AG09319 (cell line): Measurements from ENCODE around the gene PGP.
"Not testable (repeated sequence)": the region's sequence is repeated elsewhere in the genome, so short reads cannot be mapped to it uniquely, and the experiment has no call there.

ENCODE experiments used
- DNase-seq: peaks from one replicate; pipeline ENCODE4 v3.0.0-alpha.2; 2010; ENCODE audit warnings: low read depth; ENCODE audit errors: extremely low read depth
- TF ChIP-seq, protein P1 (sequence below): IDR thresholded peaks from 2 replicates; pipeline ENCODE4 v1.5.1; 2011; ENCODE audit warnings: low read depth, mild to moderate bottlenecking, inconsistent platforms, low read length, moderate library complexity

PGP gene, protein sequence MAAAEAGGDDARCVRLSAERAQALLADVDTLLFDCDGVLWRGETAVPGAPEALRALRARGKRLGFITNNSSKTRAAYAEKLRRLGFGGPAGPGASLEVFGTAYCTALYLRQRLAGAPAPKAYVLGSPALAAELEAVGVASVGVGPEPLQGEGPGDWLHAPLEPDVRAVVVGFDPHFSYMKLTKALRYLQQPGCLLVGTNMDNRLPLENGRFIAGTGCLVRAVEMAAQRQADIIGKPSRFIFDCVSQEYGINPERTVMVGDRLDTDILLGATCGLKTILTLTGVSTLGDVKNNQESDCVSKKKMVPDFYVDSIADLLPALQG

DNA sequence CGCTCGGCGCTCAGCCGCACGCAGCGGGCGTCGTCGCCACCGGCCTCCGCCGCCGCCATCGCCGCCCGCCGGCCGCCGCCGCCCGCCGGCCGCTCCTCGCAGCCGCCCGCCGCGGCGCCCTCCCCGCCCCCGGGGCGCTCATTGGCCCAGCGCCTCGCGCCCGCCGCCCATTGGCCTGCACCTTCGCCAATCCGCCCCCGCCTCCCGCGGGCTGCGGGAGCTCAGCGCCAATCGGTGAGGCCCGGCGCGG, at the start of gene PGP:
Gene PGP, minus strand, starts transcription at position 122 of the 250 bp plus-strand sequence. Its CDS starts 63 bp downstream, at position 59.
- TF ChIP-seq, protein P1, sequence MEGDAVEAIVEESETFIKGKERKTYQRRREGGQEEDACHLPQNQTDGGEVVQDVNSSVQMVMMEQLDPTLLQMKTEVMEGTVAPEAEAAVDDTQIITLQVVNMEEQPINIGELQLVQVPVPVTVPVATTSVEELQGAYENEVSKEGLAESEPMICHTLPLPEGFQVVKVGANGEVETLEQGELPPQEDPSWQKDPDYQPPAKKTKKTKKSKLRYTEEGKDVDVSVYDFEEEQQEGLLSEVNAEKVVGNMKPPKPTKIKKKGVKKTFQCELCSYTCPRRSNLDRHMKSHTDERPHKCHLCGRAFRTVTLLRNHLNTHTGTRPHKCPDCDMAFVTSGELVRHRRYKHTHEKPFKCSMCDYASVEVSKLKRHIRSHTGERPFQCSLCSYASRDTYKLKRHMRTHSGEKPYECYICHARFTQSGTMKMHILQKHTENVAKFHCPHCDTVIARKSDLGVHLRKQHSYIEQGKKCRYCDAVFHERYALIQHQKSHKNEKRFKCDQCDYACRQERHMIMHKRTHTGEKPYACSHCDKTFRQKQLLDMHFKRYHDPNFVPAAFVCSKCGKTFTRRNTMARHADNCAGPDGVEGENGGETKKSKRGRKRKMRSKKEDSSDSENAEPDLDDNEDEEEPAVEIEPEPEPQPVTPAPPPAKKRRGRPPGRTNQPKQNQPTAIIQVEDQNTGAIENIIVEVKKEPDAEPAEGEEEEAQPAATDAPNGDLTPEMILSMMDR = no peak

DNA sequence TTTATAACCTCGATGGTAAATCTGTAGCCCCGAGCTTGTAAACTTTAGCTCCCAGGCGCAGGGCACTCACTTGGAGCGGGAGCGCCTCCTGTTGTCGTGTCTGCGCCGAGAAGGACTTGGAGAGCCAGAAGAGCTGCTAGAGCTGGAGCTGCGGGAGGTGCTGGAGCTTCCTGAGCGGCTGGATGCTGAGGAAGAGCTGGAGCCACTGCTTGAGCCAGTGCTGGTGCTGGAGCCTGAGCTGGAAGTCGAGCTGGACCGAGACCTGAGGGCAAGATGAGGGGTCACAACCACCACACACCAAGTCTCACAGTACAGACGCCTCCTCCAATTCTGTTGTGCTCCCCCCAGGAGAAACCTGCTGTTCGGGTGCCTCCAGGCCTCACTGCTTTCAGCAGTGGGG, 48.4 kb upstream of the PGP start:
- not testable (repeated sequence) for DNase-seq

More for the DNA sequence above, at the start of gene PGP:
- DNase-seq = no peak

DNA sequence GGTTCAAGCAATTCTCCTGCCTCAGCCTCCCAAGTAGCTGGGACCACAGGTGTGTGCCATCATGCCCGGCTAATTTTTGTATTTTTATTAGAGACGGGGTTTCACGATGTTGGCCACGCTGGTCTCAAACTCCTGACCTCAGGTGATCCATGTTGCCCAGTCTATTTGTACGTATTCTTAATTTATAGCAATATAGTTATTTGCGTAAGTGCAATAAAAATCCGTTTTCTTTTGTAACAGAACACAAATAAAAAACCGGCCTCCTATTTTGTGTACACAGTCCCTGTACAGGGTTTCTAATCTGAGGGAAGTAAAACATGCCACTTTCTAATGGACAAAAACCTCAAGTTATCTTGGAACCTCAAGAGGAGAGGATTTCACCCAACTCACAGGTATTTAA, 45.6 kb upstream of the PGP start:
- TF ChIP-seq, protein P1 = no peak
- no peak for DNase-seq

DNA sequence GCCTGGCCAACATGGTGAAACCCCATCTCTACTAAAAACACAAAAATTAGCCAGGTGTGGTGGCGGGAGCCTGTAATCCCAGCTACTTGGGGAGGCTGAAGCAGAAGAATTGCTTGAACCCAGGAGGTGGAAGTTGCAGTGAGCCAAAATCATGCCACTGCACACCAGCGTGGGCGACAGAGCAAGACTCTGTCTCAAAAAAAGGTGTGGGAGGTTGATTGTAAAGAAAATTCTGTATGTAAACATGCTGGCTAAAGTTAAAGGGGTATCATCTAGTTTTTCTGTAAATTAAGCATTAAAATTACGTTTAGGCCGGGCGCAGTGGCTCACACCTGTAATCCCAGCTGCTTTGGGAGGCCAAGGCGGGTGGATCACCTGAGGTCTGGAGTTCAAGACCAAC, 43.9 kb upstream of the PGP start:
- not testable (repeated sequence) for DNase-seq

DNA sequence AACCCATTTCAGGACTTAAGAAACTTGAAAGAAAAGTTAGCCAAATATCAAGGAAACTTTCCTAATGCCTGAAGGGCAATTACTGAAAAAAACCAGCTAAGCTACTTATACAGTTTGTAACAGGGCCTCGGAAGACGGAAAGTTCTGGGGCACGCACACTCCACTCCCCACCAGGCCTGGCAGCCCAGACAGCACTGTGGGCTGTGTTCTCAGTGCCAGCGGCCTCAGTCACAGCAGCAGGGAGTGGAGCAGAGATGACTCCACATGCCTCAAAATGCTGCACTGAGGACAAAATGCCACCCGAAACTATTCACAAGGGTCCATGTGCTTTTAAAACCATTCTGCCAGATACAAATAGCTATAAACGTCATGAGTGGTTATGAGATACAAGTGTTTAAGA, 43.1 kb upstream of the PGP start:
- no peak for DNase-seq
- TF ChIP-seq, protein P1 = no peak

DNA sequence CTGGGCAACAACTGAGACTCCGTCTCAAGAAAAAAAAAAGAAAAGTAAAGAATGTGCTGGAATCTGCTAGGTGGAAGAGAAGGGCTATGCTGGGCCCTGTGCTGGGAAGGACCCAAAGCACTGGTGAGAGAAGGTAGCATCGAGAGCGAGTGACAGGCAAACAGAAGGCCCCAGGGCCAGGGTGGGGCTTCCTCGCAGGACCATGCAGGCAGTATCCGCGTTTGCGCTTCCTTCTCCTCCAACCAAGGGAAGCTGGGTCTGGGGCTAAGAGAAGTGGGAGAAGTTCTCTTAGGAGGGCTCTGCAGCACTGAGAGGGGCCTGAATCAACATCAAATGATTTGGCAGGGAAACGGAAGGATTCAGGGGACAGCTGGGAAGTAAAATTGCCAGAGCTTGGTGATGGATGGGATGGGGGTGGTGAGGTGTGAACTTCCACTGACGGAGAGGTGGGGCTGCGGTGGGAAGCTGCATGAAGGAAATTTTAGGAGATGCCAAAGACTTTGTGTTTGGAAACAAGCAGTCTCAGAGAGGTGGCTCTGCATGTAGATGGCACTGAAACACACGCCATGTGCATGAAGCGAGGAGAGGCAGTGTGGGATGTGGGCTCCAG, 42.0 kb upstream of the PGP start:
- TF ChIP-seq, protein P1 = no peak
- no peak for DNase-seq

DNA sequence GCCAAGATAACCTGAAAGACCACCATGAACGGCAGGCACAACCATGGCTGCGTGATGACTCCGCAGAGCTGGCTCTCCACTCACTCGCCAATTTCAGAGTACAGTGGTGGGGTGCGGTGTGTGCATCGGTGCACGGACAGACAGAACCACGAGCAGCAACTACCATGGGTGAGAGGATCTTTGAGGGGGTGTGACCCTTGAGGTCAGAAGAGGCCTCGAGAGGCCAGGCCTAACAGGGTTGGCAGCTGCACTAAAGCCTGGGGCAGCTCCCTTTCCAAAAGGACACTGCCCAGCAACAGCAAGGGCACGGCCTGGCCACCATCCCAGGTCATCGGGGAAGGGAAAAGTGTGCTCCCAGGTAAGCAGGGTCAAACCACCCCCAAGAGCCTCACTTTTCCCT, 38.7 kb upstream of the PGP start:
- TF ChIP-seq, protein P1 = no peak
- no peak for DNase-seq

DNA sequence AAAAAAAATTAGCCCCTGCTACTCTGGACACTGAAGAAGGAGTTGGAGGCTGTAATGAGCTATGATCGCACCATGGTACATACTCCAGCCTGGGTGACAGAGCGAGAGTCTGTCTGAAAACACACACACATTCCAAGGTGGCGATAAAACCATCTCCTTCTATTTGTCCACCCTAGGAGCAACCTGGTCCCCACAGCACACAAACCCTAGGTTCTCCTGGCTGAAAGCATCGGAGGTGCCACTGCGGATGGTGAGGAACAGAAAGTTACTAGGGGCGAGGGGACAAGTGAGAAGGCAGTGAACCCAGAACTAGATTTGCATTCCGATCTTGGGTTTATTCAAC, 38.1 kb upstream of the PGP start:
- TF ChIP-seq, protein P1 = no peak
- no peak for DNase-seq
